ENCODE results near the gene PTP4A1. TPM values are rescaled to one million over a fixed set of nuclear protein-coding genes. Genes with fewer than 3 reads are reported as not detected.

Gene PTP4A1
- polyA plus RNA-seq, 3 donors: 12.0 to 19.3 (median 17.4) TPM

GRCh38 chr6:63549076-63549475, 23.2 kb upstream of the PTP4A1 start:
- WGBS, 3 donors: 80 to 89% (median 83%) methylated on average over 5 of the region's 5 CpGs

GRCh38 chr6:63553208-63553607, 19.1 kb upstream of the PTP4A1 start:
- 64 to 85% (median 82%) methylated on average over 3 of the region's 3 CpGs for WGBS, 3 donors
- H3K27ac ChIP-seq (ENCODE audit: low read depth, low read length): no peak overlapping the region

More at GRCh38 chr6:63549076-63549475, 23.2 kb upstream of the PTP4A1 start:
- H3K27ac ChIP-seq (ENCODE audit: low read depth, low read length): no peak overlapping the region

GRCh38 chr6:63553900-63554299, 18.4 kb upstream of the PTP4A1 start:
- no peak overlapping the region for H3K27ac ChIP-seq (ENCODE audit: low read depth, low read length)
- WGBS, 3 donors: 74 to 81% (median 79%) methylated on average over 1 of the region's 1 CpG

GRCh38 chr6:63554782-63555181, 17.5 kb upstream of the PTP4A1 start:
- WGBS, 3 donors: 60 to 91% (median 76%) methylated on average over 1 of the region's 1 CpG
- no peak overlapping the region for H3K27ac ChIP-seq (ENCODE audit: low read depth, low read length)

GRCh38 chr6:63556369-63556768, 15.9 kb upstream of the PTP4A1 start:
- no peak overlapping the region for H3K27ac ChIP-seq (ENCODE audit: low read depth, low read length)
- 86 to 89% (median 88%) methylated on average over 4 of the region's 4 CpGs for WGBS, 3 donors

- H3K27ac ChIP-seq (ENCODE audit: low read depth, low read length): no peak overlapping the region
These were observed 14.0 kb upstream of the PTP4A1 start for GRCh38 chr6:63558278-63558677.

- WGBS, 3 donors: 22 to 70% (median 60%) methylated on average over 1 of the region's 1 CpG
- no peak overlapping the region for H3K27ac ChIP-seq (ENCODE audit: low read depth, low read length)
These were observed 11.4 kb upstream of the PTP4A1 start for GRCh38 chr6:63560801-63561287.

- no peak overlapping the region for H3K27ac ChIP-seq (ENCODE audit: low read depth, low read length)
- WGBS, 3 donors: 25 to 78% (median 70%) methylated on average over 2 of the region's 2 CpGs
These were observed 11.0 kb upstream of the PTP4A1 start for GRCh38 chr6:63561288-63561687.

- WGBS, 3 donors: 81 to 94% (median 83%) methylated on average over 1 of the region's 1 CpG
- no peak overlapping the region for H3K27ac ChIP-seq (ENCODE audit: low read depth, low read length)
These were observed 9.0 kb upstream of the PTP4A1 start for GRCh38 chr6:63563235-63563634.

GRCh38 chr6:63565058-63565726, 7.1 kb upstream of the PTP4A1 start:
- no peak overlapping the region for H3K27ac ChIP-seq (ENCODE audit: low read depth, low read length)
- 49 to 91% (median 86%) methylated on average over 4 of the region's 4 CpGs for WGBS, 3 donors

GRCh38 chr6:63565727-63566596, 6.3 kb upstream of the PTP4A1 start:
- 21 to 51% (median 50%) methylated on average over 4 of the region's 4 CpGs for WGBS, 3 donors
- H3K27ac ChIP-seq (ENCODE audit: low read depth, low read length): no peak overlapping the region

- WGBS, 3 donors: 50 to 94% (median 92%) methylated on average over 1 of the region's 1 CpG
- H3K27ac ChIP-seq (ENCODE audit: low read depth, low read length): no peak overlapping the region
These were observed 4.3 kb upstream of the PTP4A1 start for GRCh38 chr6:63567966-63568365.

GRCh38 chr6:63571361-63572043, 778 bp upstream of the PTP4A1 start:
- no peak overlapping the region for H3K27ac ChIP-seq (ENCODE audit: low read depth, low read length)
- WGBS, 3 donors: 9 to 16% (median 16%) methylated on average over 20 of the region's 20 CpGs

GRCh38 chr6:63572747-63573075, 431 bp downstream of the PTP4A1 start:
- H3K27ac ChIP-seq (ENCODE audit: low read depth, low read length): peak overlapping the region; percentile 98
- WGBS, 3 donors: 0 to 1% (median 0%) methylated on average over 36 to 42 of the region's 42 CpGs

GRCh38 chr6:63573076-63573898, 1.0 kb downstream of the PTP4A1 start:
- 0 to 1% (median 0%) methylated on average over 73 to 86 of the region's 86 CpGs for WGBS, 3 donors
- peak overlapping the region; percentile 98 for H3K27ac ChIP-seq (ENCODE audit: low read depth, low read length)

GRCh38 chr6:63573899-63574553, 1.7 kb downstream of the PTP4A1 start:
- peak overlapping the region; percentile 98 for H3K27ac ChIP-seq (ENCODE audit: low read depth, low read length)
- WGBS, 3 donors: 5 to 20% (median 16%) methylated on average over 10 of the region's 10 CpGs

GRCh38 chr6:63574554-63574900, 2.2 kb downstream of the PTP4A1 start:
- 29 to 81% (median 80%) methylated on average over 2 of the region's 2 CpGs for WGBS, 3 donors
- H3K27ac ChIP-seq (ENCODE audit: low read depth, low read length): no peak overlapping the region

Measured in adipose tissue (tissue), 3 donors.